Activated naive CD4-positive, alpha-beta T cell treated with anti-CD3 and anti-CD28 coated beads, Interleukin-2, amount 50 U/mL, for 72 hours (primary cell): ENCODE results near the gene MAN1B1. TPM values are rescaled to one million over a fixed set of nuclear protein-coding genes. Genes with fewer than 3 reads are reported as not detected.
"Not testable (repeated sequence)": the region's sequence is repeated elsewhere in the genome, so short reads cannot be mapped to it uniquely, and the experiment has no call there.

Experiments used
- ATAC-seq, 2 donors: fragments of 150-1000 bp; cut with Tn5 transposase; 2 replicates each; pipeline ENCODE4 v1.10.0; 2021; ENCODE audit warnings: mild to moderate bottlenecking in 2 of 2, moderate library complexity in 2 of 2
- DNase-seq, 2 donors: peaks; one replicate each; pipeline ENCODE4 v3.0.0; 2021 to 2022; ENCODE audit warnings: low spot score in 2 of 2
- H3K27ac Mint-ChIP-seq, 2 donors: one replicate each; pipeline ENCODE4 v1.8.0; 2022; ENCODE audit warnings: mild to moderate bottlenecking in 2 of 2, mixed read lengths in 2 of 2
- H3K36me3 Mint-ChIP-seq, 2 donors: one replicate each; pipeline ENCODE4 v1.8.0; 2022; ENCODE audit warnings: mixed read lengths in 2 of 2
- H3K9me3 Mint-ChIP-seq, 2 donors: one replicate each; pipeline ENCODE4 v1.8.0; 2022; ENCODE audit warnings: mixed read lengths in 2 of 2
- total RNA-seq, 2 donors: library from RNA; stranded (reverse); gene quantifications; one replicate each; pipeline ENCODE4 v1.2.3, GENCODE V29; 2022

The MAN1B1 gene
- total RNA-seq, 2 donors from 2014 or later = 23.8 to 41.4 TPM

- peak in 1 of 2 donors; percentile 82 for DNase-seq
- Mint-ChIP-seq H3K36me3 (no peaks in the 10 kb centered on the region), H3K9me3 (no peaks in the 10 kb centered on the region), H3K27ac (no peak overlapping the region)
- peak; percentile 46 to 56 for ATAC-seq
Measured at GRCh38 chr9:137049544-137050449, 37.0 kb upstream of the MAN1B1 start.

- H3K36me3 Mint-ChIP-seq = no peaks in the 10 kb centered on the region
- no peak overlapping the region for H3K27ac Mint-ChIP-seq
- H3K9me3 Mint-ChIP-seq = no peaks in the 10 kb centered on the region
- ATAC-seq = no peak
- no peak for DNase-seq
Measured at GRCh38 chr9:137050570-137050969, 36.2 kb upstream of the MAN1B1 start.

GRCh38 chr9:137051145-137051724 lies 35.5 kb upstream of the MAN1B1 start:
- no peak overlapping the region for H3K27ac Mint-ChIP-seq
- no peaks in the 10 kb centered on the region for H3K36me3 Mint-ChIP-seq
- ATAC-seq (no peak), DNase-seq (no peak)
- H3K9me3 Mint-ChIP-seq = no peaks in the 10 kb centered on the region

GRCh38 chr9:137052293-137052692 lies 34.5 kb upstream of the MAN1B1 start:
- DNase-seq (no peak), ATAC-seq (no peak)
- Mint-ChIP-seq H3K36me3 (no peaks in the 10 kb centered on the region), H3K9me3 (no peaks in the 10 kb centered on the region), H3K27ac (no peak overlapping the region)

GRCh38 chr9:137052998-137053943 lies 33.5 kb upstream of the MAN1B1 start:
- no peak for DNase-seq
- H3K9me3 Mint-ChIP-seq = no peaks in the 10 kb centered on the region
- no peak for ATAC-seq
- H3K36me3 Mint-ChIP-seq = no peaks in the 10 kb centered on the region
- no peak overlapping the region for H3K27ac Mint-ChIP-seq

- no peak within 1 kb of the TSS for H3K27ac Mint-ChIP-seq
- no peak for DNase-seq
- H3K36me3 Mint-ChIP-seq = no peaks in the 10 kb centered on the region
- no peaks in the 10 kb centered on the region for H3K9me3 Mint-ChIP-seq
- ATAC-seq = peak; percentile 66 to 71
Measured at GRCh38 chr9:137053944-137054931, 32.5 kb upstream of the MAN1B1 start, which contains the start of gene ENTPD2. ENTPD2 (minus strand) TSS chr9:137054061; CDS start chr9:137053997, 64 bp downstream.

- DNase-seq = no peak
- Mint-ChIP-seq H3K36me3 (no peaks in the 10 kb centered on the region), H3K27ac (no peak overlapping the region), H3K9me3 (no peaks in the 10 kb centered on the region)
- no peak for ATAC-seq
Measured at GRCh38 chr9:137054932-137055384, 31.8 kb upstream of the MAN1B1 start.

GRCh38 chr9:137055385-137056364 lies 31.1 kb upstream of the MAN1B1 start:
- no peaks in the 10 kb centered on the region for H3K9me3 Mint-ChIP-seq

GRCh38 chr9:137056739-137057415 lies 29.9 kb upstream of the MAN1B1 start:
- H3K27ac Mint-ChIP-seq = no peak overlapping the region
- H3K9me3 Mint-ChIP-seq = no peaks in the 10 kb centered on the region
- H3K36me3 Mint-ChIP-seq = no peaks in the 10 kb centered on the region
- ATAC-seq (no peak), DNase-seq (no peak)

More at GRCh38 chr9:137055385-137056364, 31.1 kb upstream of the MAN1B1 start:
- Mint-ChIP-seq H3K27ac (no peak overlapping the region), H3K36me3 (no peaks in the 10 kb centered on the region)
- no peak for ATAC-seq
- DNase-seq = no peak

- ATAC-seq = no peak
- no peaks in the 10 kb centered on the region for H3K9me3 Mint-ChIP-seq
- no peak for DNase-seq
- no peak overlapping the region for H3K27ac Mint-ChIP-seq
- no peaks in the 10 kb centered on the region for H3K36me3 Mint-ChIP-seq
Measured at GRCh38 chr9:137057545-137057944, 29.2 kb upstream of the MAN1B1 start.

GRCh38 chr9:137058521-137059234 lies 28.1 kb upstream of the MAN1B1 start:
- Mint-ChIP-seq H3K36me3 (no peaks in the 10 kb centered on the region), H3K27ac (no peak overlapping the region), H3K9me3 (no peaks in the 10 kb centered on the region)
- ATAC-seq (no peak), DNase-seq (no peak)

GRCh38 chr9:137062384-137062783 lies 24.4 kb upstream of the MAN1B1 start:
- no peak for DNase-seq
- H3K36me3 Mint-ChIP-seq = no peaks in the 10 kb centered on the region
- H3K9me3 Mint-ChIP-seq = no peaks in the 10 kb centered on the region
- no peak for ATAC-seq
- H3K27ac Mint-ChIP-seq = peak overlapping the region in 1 of 2 donors; percentile 17

GRCh38 chr9:137062798-137063197 lies 24.0 kb upstream of the MAN1B1 start:
- H3K36me3 Mint-ChIP-seq = not testable (repeated sequence)

More at GRCh38 chr9:137062798-137063197, 24.0 kb upstream of the MAN1B1 start:
- not testable (repeated sequence) for H3K9me3 Mint-ChIP-seq, ATAC-seq, DNase-seq, H3K27ac Mint-ChIP-seq
